OCI-LY3 (cell line): Measurements from ENCODE around the gene PLEKHA8.

Source experiments
- H2AFZ ChIP-seq: fragments of 200-600, 300-600 bp; shearing (Covaris generic); 2 replicates; pipeline ENCODE4 v1.6.0; 2014; ENCODE audit warnings: antibody characterized with exemption, low read depth, low read length
- H3K27ac ChIP-seq: fragments of 200-600, 300-600 bp; sonication (generic); 2 replicates; pipeline ENCODE4 v1.5.1; 2014; ENCODE audit warnings: mild to moderate bottlenecking, low read length, moderate library complexity, mixed read lengths
- H3K27me3 ChIP-seq: fragments of 200-600, 300-600 bp; sonication (generic); 2 replicates; pipeline ENCODE4 v1.6.1; 2014; ENCODE audit warnings: low read depth, low read length, mixed read lengths
- H3K36me3 ChIP-seq: fragments of 200-600, 300-600 bp; sonication (generic); replicated peaks from 2 replicates; pipeline ENCODE3; 2014; ENCODE audit warnings: low read depth, low read length, mixed read lengths
- H3K4me1 ChIP-seq: fragments of 300-600, 200-600 bp; sonication (generic); 2 replicates; pipeline ENCODE4 v1.6.1; 2014; ENCODE audit warnings: low read length, mixed read lengths
- H3K4me2 ChIP-seq: fragments of 200-600, 300-600 bp; sonication (generic); 2 replicates; pipeline ENCODE4 v1.6.1; 2014; ENCODE audit warnings: low read length, mixed read lengths
- H3K4me3 ChIP-seq: fragments of 300-600, 200-600 bp; sonication (generic); 2 replicates; pipeline ENCODE4 v1.5.1; 2014; ENCODE audit warnings: antibody characterized with exemption, mild to moderate bottlenecking, low read length, moderate library complexity
- H3K79me2 ChIP-seq: fragments of 300-600, 200-600 bp; shearing (Covaris generic); 2 replicates; pipeline ENCODE4 v1.6.1; 2014; ENCODE audit warnings: mild to moderate bottlenecking, low read length, mixed read lengths
- H3K9ac ChIP-seq: fragments of 300-600, 200-600 bp; shearing (Covaris generic); 2 replicates; pipeline ENCODE4 v1.6.0; 2014; ENCODE audit warnings: mild to moderate bottlenecking, low read length, moderate library complexity
- H3K9me3 ChIP-seq: fragments of 200-600, 300-600 bp; shearing (Covaris generic); 2 replicates; pipeline ENCODE4 v1.6.1; 2014; ENCODE audit warnings: low read length, mixed read lengths; ENCODE audit not compliant: insufficient read depth
- H4K20me1 ChIP-seq: fragments of 200-600, 300-600 bp; sonication (generic); 2 replicates; pipeline ENCODE4 v1.6.1; 2016; ENCODE audit warnings: low read length, mixed read lengths; ENCODE audit not compliant: insufficient read depth
- CTCF ChIP-seq: fragments of 200-600, 300-600 bp; sonication (generic); IDR thresholded peaks from 2 replicates; pipeline ENCODE4 v1.5.1; 2014; ENCODE audit warnings: antibody characterized with exemption, low read length, low read depth
- EZH2phosphoT487 ChIP-seq: fragments of 200-600 bp; shearing (Covaris generic); IDR thresholded peaks from 2 replicates; pipeline ENCODE4 v1.6.1; 2018; ENCODE audit warnings: antibody characterized with exemption, mixed run types, low read depth

Gene PLEKHA8

GRCh38 chr7:30012757-30013156 is 15.5 kb upstream of the PLEKHA8 start:
- Histone ChIP-seq H3K79me2 (no peaks in the 10 kb centered on the region), H4K20me1 (no peaks in the 10 kb centered on the region), H3K4me3 (no peak overlapping the region), H3K9me3 (no peaks in the 10 kb centered on the region), H3K27me3 (no peaks in the 10 kb centered on the region), H3K4me1 (no peaks in the 10 kb centered on the region), H3K27ac (no peak overlapping the region), H2AFZ (no peak overlapping the region), H3K9ac (no peak overlapping the region), H3K36me3 (peaks cover 2% of the 10 kb centered on the region), H3K4me2 (no peak overlapping the region)
- no peak for TF ChIP-seq CTCF

DNA sequence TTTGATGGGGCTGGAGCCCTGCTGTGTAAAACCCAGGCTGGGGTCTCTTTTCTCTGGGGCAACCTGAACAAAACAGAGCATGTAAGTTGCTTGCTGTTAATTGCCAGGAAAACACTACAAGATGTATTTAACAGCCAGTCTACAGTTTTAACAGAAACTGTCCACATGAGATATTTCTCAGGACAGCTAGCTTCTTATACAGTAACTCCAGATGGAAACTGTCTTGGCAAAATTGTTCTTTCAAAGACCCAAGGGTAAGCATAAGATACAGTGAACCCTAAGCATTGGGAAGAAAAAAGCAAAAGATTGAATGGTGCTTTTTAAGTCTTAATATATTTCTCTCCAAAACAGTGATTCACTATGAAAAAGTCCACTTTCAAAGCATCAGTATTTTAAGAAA is 9.8 kb upstream of the PLEKHA8 start:
- Histone ChIP-seq H4K20me1 (0 out of 2 replicates have a peak, but pooled peaks cover 3% of the 10 kb centered on the region), H3K9me3 (no peaks in the 10 kb centered on the region), H2AFZ (no peak overlapping the region), H3K4me2 (no peak overlapping the region), H3K27ac (no peak overlapping the region), H3K4me3 (no peak overlapping the region), H3K27me3 (no peaks in the 10 kb centered on the region), H3K4me1 (no peaks in the 10 kb centered on the region), H3K9ac (no peak overlapping the region), H3K36me3 (peaks cover 16% of the 10 kb centered on the region), H3K79me2 (peaks cover 10% of the 10 kb centered on the region)
- TF ChIP-seq CTCF (no peak), EZH2phosphoT487 (no peak)

- H3K79me2 ChIP-seq: peaks cover 19% of the 10 kb centered on the region
- no peak overlapping the region for H3K9ac ChIP-seq
- H3K27ac ChIP-seq: no peak overlapping the region
- no peak overlapping the region for H3K4me2 ChIP-seq
- H4K20me1 ChIP-seq: 0 out of 2 replicates have a peak, but pooled peaks cover 9% of the 10 kb centered on the region
- TF ChIP-seq CTCF (0 out of 2 replicates have a peak, but pooled peaks have one; percentile 7), EZH2phosphoT487 (no peak)
- H3K4me3 ChIP-seq: no peak overlapping the region
- H3K36me3 ChIP-seq: peaks cover 17% of the 10 kb centered on the region
- H2AFZ ChIP-seq: no peak overlapping the region
- H3K4me1 ChIP-seq: 0 out of 2 replicates have a peak, but pooled peaks cover 3% of the 10 kb centered on the region
- H3K9me3 ChIP-seq: no peaks in the 10 kb centered on the region
- H3K27me3 ChIP-seq: no peaks in the 10 kb centered on the region
These were observed 8.8 kb upstream of the PLEKHA8 start for GRCh38 chr7:30019387-30019786.

GRCh38 chr7:30019960-30020359 is 8.3 kb upstream of the PLEKHA8 start:
- H3K9me3 ChIP-seq: no peaks in the 10 kb centered on the region
- H3K27ac ChIP-seq: no peak overlapping the region
- H3K4me2 ChIP-seq: no peak overlapping the region
- peaks cover 14% of the 10 kb centered on the region; the same call in 1 of the 2 replicates for H4K20me1 ChIP-seq
- TF ChIP-seq CTCF (no peak), EZH2phosphoT487 (no peak)
- H3K27me3 ChIP-seq: no peaks in the 10 kb centered on the region
- no peak overlapping the region for H2AFZ ChIP-seq
- no peak overlapping the region for H3K4me3 ChIP-seq
- H3K9ac ChIP-seq: no peak overlapping the region
- H3K79me2 ChIP-seq: peaks cover 24% of the 10 kb centered on the region
- peaks cover 8% of the 10 kb centered on the region for H3K4me1 ChIP-seq
- H3K36me3 ChIP-seq: peaks cover 17% of the 10 kb centered on the region
